Osteocyte (in vitro differentiated cells): Measurements from ENCODE around the gene JUND. TPM values are rescaled to one million over a fixed set of nuclear protein-coding genes. Genes with fewer than 3 reads are reported as not detected.

Experiments used
- DNase-seq: peaks from one replicate; pipeline ENCODE4 v3.0.0; 2021; ENCODE audit warnings: mixed read lengths; ENCODE audit not compliant: unreplicated experiment; ENCODE audit errors: extremely low spot score
- H3K27ac Mint-ChIP-seq: one replicate; pipeline ENCODE4 v1.8.0; 2021; ENCODE audit warnings: mild to moderate bottlenecking, mixed read lengths; ENCODE audit not compliant: unreplicated experiment
- H3K27me3 Mint-ChIP-seq: one replicate; pipeline ENCODE4 v1.8.0; 2021; ENCODE audit warnings: mixed read lengths; ENCODE audit not compliant: unreplicated experiment
- H3K36me3 Mint-ChIP-seq: one replicate; pipeline ENCODE4 v1.8.0; 2021; ENCODE audit warnings: mixed read lengths; ENCODE audit not compliant: unreplicated experiment
- H3K4me1 Mint-ChIP-seq: one replicate; pipeline ENCODE4 v1.8.0; 2021; ENCODE audit warnings: mixed read lengths; ENCODE audit not compliant: unreplicated experiment
- H3K4me3 Mint-ChIP-seq: one replicate; pipeline ENCODE4 v1.8.0; 2021; ENCODE audit warnings: mild to moderate bottlenecking, moderate library complexity, mixed read lengths; ENCODE audit not compliant: unreplicated experiment
- H3K9me3 Mint-ChIP-seq: one replicate; pipeline ENCODE4 v1.8.0; 2021; ENCODE audit warnings: mixed read lengths; ENCODE audit not compliant: unreplicated experiment
- CTCF ChIP-seq: fragments of 200-600 bp; sonication (generic); IDR thresholded peaks from 2 replicates; pipeline ENCODE4 v1.5.0; 2021; ENCODE audit warnings: antibody characterized with exemption, mild to moderate bottlenecking, moderate library complexity
- total RNA-seq: library from RNA; stranded (reverse); gene quantifications from 2 replicates; pipeline ENCODE4 v1.2.1, GENCODE V29; 2021

The JUND gene
- total RNA-seq, 1 donor from 2014 or later: 241 TPM

GRCh38 chr19:18245297-18245696 lies 36.1 kb downstream of the JUND start:
- Mint-ChIP-seq H3K27me3 (peaks cover 11% of the 10 kb centered on the region), H3K4me1 (peaks cover 7% of the 10 kb centered on the region), H3K27ac (no peak overlapping the region), H3K4me3 (no peak overlapping the region), H3K36me3 (no peaks in the 10 kb centered on the region), H3K9me3 (no peaks in the 10 kb centered on the region)
- TF ChIP-seq CTCF: no peak
- no peak for DNase-seq

- DNase-seq: no peak
- Mint-ChIP-seq H3K4me1 (peaks cover 2% of the 10 kb centered on the region), H3K36me3 (no peaks in the 10 kb centered on the region), H3K27ac (no peak overlapping the region), H3K4me3 (no peak overlapping the region), H3K27me3 (peaks cover 25% of the 10 kb centered on the region), H3K9me3 (no peaks in the 10 kb centered on the region)
- no peak for TF ChIP-seq CTCF
These were observed 42.1 kb downstream of the JUND start for GRCh38 chr19:18239303-18239702.

DNA sequence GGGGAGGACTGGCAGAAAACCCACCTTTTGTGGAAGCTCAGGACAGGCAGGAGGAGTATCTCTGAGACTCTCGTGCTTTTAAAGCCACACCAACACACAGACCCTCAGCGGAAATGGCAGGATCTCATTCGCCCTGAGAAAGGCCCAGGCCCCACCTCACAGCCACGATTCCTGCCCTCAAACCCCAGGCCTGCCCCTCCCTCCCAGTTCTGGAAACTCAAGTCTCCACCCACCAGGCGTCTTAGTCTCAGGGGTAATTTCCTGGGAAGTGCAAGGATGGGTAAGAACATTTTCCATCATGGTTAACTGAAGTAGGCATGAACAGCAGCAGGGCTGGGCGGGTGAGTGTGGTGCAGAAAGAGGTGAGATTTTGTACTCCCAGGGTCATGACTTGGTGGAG lies 47.2 kb downstream of the JUND start:
- Mint-ChIP-seq H3K4me1 (peaks cover 16% of the 10 kb centered on the region), H3K27me3 (peaks cover 11% of the 10 kb centered on the region), H3K9me3 (peaks cover 6% of the 10 kb centered on the region), H3K27ac (no peak overlapping the region), H3K4me3 (no peak overlapping the region), H3K36me3 (no peaks in the 10 kb centered on the region)
- no peak for DNase-seq
- TF ChIP-seq CTCF: no peak

DNA sequence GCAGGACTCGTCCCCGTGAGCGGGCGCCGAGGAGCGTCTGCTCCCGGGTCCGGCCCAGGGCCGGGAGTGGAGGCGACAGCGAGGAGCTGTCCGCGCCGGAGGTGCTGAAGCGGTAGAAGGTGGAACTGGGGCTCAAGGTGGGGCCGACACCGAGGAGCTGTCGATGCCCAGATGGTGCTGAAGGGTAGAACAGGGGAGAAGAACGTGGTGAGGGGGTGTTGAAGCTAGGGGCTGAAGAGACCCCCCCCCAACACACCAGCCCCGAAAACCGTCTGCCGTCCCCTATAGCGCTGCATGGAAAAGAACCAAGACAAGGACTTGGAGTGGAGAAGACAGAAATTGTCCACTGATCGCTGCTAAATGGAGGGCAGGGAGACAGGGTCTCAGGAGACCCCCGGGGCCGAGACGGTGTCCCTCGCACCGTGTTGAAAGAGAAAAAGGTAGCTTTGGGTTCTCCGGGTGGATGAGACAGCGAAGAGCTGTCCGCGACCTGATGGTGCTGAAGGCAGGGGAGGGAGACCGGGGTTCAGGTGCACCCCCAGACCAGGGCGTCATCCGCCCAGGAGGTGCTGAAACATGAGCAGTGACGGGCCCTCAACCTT lies 48.1 kb downstream of the JUND start:
- no peak for DNase-seq
- H3K36me3 Mint-ChIP-seq: no peaks in the 10 kb centered on the region
- peaks cover 10% of the 10 kb centered on the region for H3K27me3 Mint-ChIP-seq
- TF ChIP-seq CTCF: no peak
- H3K4me3 Mint-ChIP-seq: no peak overlapping the region
- no peak overlapping the region for H3K27ac Mint-ChIP-seq
- H3K4me1 Mint-ChIP-seq: peaks cover 16% of the 10 kb centered on the region
- H3K9me3 Mint-ChIP-seq: peaks cover 6% of the 10 kb centered on the region

DNA sequence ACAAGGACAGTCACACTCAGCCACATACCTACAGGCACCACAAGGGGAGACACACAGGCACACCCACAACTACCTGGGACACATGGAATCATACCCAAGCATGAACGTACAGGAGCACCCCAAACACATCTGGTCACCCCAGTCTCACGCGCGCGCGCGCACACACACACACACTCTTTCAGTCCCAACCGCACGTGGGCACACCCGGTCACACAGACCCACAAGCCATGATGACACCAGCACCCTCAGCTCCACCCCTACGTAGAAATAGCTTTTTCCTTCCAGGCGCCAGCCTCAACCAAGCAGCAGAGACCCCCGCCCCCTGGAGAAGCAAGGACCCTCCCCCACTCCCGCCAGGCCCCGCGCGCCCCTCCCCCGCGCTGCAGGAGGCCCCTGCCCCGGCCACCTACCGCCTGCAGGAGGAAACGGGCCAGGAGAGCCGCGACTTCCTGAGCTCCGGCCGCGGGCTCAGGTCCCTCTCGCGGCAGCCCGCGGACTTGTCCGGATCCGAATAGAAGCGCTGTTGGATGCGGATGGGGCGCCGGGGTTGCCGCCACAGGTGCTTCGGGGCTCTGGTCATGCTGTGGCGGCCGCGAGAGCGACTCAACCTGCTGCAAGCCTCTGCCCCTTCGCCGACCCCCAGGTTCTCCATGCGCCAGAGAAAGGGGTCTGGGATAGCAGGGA lies 48.7 kb downstream of the JUND start:
- H3K27me3 Mint-ChIP-seq: peaks cover 10% of the 10 kb centered on the region
- peaks cover 16% of the 10 kb centered on the region for H3K4me1 Mint-ChIP-seq
- H3K4me3 Mint-ChIP-seq: no peak overlapping the region
- DNase-seq: no peak
- H3K27ac Mint-ChIP-seq: no peak overlapping the region
- TF ChIP-seq CTCF: no peak
- no peaks in the 10 kb centered on the region for H3K36me3 Mint-ChIP-seq
- peaks cover 6% of the 10 kb centered on the region for H3K9me3 Mint-ChIP-seq
